ENCODE measurements around the gene DCDC2.
A peak's percentile ranks its signal among the peaks of the same experiment; 100 is the strongest.
"Not testable (repeated sequence)": the region's sequence is repeated elsewhere in the genome, so short reads cannot be mapped to it uniquely, and the experiment has no call there.

The DCDC2 gene

DNA sequence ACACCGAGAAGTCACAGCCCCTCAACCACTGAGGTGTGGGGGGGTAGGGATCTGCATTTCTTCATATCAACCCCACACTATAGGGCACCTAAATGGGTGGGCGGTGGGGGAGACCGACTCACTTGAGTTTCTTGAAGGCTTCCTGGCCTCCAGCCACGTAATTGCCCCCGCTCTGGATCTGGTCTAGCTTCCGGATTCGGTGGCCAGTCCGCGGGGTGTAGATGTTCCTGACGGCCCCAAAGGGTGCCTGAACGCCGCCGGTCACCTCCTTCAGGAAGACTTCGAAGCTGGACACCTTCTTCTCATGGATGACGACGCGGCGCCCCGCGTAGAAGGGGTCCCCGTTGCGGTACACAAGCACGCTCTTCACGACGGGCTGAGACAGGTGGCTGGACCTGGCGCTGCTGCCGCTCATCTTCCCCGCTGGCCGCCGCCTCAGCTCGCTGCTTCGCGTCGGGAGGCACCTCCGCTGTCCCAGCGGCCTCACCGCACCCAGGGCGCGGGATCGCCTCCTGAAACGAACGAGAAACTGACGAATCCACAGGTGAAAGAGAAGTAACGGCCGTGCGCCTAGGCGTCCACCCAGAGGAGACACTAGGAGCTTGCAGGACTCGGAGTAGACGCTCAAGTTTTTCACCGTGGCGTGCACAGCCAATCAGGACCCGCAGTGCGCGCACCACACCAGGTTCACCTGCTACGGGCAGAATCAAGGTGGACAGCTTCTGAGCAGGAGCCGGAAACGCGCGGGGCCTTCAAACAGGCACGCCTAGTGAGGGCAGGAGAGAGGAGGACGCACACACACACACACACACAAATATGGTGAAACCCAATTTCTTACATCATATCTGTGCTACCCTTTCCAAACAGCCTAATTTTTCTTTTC is at the start of gene DCDC2:
Gene DCDC2 (minus strand): TSS at position 724 of the 883 bp plus-strand sequence. CDS start 309 bp downstream, at position 415.
- DNase-seq (ENCODE audit: low read depth), result no peak

GRCh38 chr6:24405262-24405661 is 47.4 kb upstream of the DCDC2 start:
- DNase-seq (ENCODE audit: low read depth), result no peak

GRCh38 chr6:24403501-24403824 is 45.6 kb upstream of the DCDC2 start:
- DNase-seq (ENCODE audit: low read depth), result no peak

DNA sequence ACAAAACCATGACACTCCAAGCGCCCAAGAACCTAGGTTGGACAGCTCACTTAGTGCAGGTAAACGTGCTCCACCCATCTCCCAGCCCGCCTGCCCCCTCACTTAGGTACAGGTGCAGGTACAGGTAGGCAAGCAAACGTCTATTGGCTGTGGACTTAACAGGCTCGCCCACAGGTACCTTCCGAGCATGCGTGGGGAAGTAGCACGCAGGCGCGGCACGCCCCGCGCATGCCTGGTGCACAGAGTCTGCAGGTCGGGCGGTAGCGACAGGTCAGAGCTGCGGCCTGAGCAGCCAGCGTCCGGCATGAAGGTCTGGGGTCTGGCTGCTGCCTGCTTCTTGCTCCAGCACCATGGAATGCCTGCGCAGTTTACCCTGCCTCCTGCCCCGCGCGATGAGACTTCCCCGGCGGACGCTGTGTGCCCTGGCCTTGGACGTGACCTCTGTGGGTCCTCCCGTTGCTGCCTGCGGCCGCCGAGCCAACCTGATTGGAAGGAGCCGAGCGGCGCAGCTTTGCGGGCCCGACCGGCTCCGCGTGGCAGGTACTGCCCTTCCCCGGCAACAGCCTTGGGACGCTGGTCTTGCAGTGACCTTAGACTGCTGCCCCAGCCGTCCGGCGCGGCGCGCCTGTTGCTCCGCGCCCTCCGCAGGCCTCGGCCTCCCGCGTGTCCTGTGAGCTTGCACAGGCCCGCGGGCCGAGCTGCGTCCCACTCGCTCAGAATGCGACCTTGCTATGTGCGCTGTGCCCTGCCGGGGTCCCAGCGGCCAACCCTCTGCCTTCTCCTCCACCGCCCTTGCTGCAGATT is 45.0 kb upstream of the DCDC2 start, which contains the start of gene MRS2:
Gene MRS2 (plus strand): TSS at position 240 of the 804 bp plus-strand sequence. CDS start 111 bp downstream, at position 351.
- peak; percentile 52 for DNase-seq (ENCODE audit: low read depth)

GRCh38 chr6:24401458-24401857 is 43.6 kb upstream of the DCDC2 start:
- DNase-seq (ENCODE audit: low read depth), result no peak

DNA sequence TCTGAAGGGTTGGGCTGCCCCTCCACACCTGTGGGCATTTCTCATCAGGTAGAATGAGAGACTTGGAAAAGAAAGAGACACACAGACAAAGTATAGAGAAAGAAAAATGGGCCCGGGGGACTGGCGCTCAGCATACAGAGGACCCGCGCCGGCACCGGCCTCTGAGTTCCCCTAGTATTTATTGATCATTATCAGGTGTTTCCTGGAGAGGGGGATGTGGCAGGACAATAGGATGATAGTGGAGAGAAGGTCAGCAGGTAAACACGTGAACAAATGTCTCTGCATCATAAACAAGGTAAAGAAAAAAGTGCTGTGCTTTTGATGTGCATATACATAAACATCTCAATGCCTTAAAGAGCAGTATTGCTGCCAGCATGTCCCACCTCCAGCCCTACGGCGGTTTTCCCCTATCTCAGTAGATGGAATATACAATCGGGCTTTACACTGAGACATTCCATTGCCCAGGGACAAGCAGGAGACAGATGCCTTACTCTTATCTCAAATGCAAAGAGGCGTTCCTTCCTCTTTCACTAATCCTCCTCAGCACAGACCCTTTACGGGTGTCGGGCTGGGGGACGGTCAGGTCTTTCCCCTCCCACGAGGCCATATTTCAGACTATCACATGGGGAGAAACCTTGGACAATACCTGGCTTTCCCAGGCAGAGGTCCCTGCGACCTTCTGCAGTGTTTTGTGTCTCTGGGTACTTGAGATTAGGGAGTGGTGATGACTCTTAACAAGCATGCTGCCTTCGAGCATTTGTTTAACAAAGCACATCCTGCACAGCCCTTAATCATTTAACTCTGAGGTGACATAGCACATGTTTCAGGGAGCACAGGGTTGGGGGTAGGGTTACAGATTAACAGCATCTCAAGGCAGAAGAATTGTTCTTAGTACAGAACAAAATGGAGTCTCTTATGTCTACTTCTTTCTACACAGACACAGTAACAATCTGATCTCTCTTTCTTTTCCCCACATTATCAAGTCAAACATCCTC is 42.5 kb upstream of the DCDC2 start:
- DNase-seq (ENCODE audit: low read depth), result not testable (repeated sequence)

DNA sequence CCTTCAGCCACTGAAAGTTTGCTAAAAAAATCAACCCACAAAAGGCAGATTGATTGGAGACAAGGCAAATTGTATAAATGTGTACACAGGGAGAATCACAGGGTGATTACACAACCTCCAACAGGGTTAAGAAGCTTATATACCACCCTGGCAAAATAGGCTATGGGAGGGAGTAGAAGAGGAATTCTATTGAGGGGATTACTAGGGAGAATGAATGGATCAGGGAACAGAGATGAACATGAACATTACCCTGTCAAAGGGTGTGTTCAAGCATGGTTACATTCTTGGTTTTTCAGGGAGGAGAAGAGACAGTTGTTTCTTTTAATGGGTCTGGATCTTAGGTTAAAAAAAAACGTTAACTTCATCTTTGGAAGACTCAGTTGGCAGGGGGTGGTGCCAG is 39.8 kb upstream of the DCDC2 start:
- no peak for DNase-seq (ENCODE audit: low read depth)

- no peak for DNase-seq (ENCODE audit: low read depth)
Measured at GRCh38 chr6:24396824-24397223, 39.0 kb upstream of the DCDC2 start.

- no peak for DNase-seq (ENCODE audit: low read depth)
Measured at GRCh38 chr6:24394780-24395437, 37.0 kb upstream of the DCDC2 start.

DNA sequence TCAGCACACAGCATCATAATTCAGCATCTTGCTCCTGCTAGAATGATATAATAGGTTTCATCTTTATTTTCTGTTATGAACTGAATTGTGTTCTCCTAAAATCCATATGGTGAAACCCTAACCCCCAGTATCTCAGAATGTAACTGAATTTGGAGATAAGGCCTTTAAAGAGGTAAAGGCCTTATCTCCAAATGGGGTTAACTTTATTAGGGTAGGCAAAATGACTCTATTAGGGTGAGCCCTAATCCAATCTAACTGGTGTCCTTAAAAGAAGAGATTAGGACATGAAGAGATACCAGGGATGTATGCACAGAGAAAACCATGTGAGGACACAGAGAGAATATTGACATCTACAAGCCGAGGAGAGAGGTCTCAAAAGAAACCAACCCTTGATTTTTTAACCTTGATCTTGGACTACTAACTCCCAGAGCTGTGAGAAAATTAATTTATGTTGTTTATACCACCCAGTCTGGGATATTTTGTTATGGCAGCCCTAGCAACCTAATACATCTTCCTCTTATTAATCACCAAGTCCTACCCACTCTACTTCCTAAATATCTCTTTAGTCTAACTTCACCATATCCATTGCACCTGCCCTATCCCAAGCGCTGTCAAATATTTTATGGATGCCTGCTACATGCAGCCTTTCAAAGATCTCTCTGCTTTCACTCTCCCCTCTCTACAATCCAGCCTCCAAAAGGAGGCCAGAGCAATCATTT is 36.4 kb upstream of the DCDC2 start:
- DNase-seq (ENCODE audit: low read depth), result no peak

DNA sequence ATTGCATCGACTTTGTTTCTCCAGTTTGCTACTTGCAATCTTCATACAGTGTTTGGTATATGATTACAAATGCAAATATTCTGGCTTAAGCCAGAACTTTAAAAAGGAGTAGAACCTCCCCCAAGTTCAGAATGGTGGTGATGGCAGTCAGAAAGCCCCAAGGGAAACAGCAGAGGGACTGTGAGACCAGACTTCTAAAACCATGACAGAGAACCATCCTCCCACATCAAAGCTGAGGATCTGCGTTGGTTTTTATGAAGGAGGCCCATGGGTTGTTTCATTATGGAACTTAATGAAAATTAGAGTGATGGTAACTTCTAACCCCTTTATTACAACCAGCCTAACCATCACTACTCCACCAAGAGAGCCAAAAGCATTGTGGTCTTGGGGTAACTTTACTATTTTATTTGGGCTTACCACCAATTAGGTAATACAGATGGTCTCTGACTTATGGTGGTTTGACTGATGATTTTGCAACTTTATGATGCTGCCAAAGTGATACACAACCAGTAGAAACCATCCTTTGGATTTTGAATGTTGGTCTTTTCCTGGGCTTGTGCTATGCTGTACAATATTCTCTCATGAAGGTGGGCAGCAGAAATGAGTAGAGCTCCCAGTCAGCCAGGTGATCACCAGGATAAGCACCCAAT is 34.0 kb upstream of the DCDC2 start:
- DNase-seq (ENCODE audit: low read depth), result no peak

DNA sequence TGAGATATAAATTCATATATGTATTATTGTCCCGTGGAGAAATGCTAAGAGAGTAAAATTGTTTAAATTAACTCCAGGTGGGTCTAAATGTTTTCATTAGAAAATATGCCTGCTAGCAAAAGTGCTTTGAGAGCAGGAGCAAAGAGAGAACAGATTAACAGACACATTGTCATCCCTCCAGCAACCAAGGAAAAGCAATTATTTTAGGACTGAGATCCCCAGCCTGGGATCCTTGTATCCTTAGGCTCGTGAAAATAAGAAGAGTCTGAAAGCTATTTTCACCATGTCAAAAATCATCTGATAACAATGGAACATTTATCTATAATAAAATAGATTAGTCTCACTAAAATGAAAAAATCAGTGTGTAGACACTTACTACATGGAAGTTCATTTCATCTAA is 33.3 kb upstream of the DCDC2 start:
- DNase-seq (ENCODE audit: low read depth), result no peak

DNA sequence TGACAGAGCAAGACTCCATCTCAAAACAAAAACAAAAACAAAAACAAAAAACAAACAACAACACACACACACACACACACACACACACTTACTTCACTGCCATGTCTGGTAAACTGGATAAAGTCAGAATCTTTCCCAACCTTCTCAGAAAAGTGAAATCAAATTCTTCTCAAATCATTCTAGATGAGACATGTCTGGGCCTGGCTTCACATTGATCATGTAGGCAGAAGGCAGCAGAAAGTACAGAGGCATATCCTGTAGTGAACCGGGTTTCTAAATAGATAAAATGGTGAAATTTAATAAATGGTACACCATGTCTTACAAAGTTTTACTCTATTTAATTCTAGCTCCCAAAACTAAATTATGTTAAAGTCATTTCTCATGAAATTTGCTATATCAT is 30.0 kb upstream of the DCDC2 start:
- DNase-seq (ENCODE audit: low read depth), result no peak

DNA sequence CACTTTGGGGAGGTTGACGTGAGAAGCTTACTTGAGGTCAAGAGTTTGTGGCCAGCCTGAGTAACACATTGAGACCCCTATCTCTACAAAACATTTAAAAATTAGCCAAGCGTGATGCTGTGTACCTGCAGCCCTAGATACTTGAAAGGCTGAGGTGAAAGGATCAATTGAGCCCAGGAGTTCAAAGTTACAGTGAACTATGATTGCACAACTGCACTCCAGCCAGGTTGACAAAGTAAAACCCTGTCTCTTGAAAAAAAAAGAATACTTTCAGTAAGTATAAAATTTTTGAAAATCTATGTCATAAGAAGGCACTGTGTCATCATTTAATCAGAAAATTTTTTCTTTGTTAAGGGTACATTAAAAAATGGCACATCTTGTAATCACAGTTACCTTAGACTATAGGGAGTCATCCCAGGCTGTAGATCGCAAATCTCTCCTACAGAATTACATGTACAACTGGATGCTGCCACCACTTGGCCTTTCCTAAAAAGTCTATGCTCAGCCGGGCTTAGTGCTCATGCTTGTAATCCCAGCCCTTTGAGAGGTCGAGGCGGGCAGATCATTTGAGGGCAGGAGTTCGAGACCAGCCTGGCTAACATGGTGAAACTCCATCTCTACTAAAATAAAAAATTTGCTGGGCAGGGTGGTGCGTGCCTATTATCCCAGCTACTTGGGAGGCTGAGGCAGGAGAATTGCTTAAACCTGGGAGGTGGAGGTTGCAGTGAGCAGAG is 27.8 kb upstream of the DCDC2 start:
- no peak for DNase-seq (ENCODE audit: low read depth)

DNA sequence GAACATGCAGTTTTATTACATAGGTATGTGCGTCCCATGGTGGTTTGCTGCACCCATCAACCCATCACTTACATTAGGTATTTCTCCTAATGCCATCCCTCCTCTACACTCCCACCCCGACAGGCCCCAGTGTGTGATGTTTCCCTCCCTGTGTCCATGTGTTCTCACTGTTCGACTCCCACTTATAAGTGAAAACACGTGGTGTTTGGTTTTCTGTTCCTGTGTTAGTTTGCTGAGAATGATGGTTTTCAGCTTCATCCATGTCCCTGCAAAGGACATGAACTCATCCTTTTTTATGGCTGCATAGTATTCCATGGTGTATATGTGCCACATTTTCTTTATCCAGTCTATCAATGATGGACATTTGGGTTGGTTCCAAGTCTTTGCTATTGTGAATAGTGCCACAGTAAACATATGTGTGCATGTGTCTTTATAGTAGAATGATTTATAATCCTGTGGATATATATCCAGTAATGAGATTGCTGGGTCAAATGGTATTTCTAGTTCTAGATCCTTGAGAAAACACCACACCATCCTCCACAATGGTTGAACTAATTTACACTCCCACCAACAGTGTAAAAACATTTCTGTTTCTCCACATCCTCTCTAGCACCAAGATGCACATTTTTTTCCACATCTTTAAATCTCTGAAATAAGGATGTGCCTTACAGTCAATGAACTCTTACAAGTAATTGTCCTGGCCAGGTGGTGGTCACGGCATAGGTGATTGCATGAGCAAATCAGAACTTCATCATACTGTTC is 26.7 kb upstream of the DCDC2 start:
- DNase-seq (ENCODE audit: low read depth), result not testable (repeated sequence)

- not testable (repeated sequence) for DNase-seq (ENCODE audit: low read depth)
Measured at GRCh38 chr6:24382891-24383494, 25.1 kb upstream of the DCDC2 start.

- DNase-seq (ENCODE audit: low read depth), result no peak
Measured at GRCh38 chr6:24382220-24382540, 24.3 kb upstream of the DCDC2 start.

- no peak for DNase-seq (ENCODE audit: low read depth)
Measured at GRCh38 chr6:24381476-24382219, 23.8 kb upstream of the DCDC2 start.
